B cell (primary cell): ENCODE results near the gene SERINC5.

Experiments used
- EZH2 ChIP-seq: IDR thresholded peaks from 2 replicates; pipeline ENCODE4 v1.6.1; 2012; ENCODE audit warnings: borderline replicate concordance, low read depth, mild to moderate bottlenecking, moderate library complexity, low read length; ENCODE audit not compliant: insufficient read depth, poor library complexity, severe bottlenecking
- TF ChIP-seq, protein P1 (sequence below): fragments of 200-600 bp; IDR thresholded peaks from one replicate; pipeline ENCODE4 v1.8.0; 2022; ENCODE audit warnings: antibody characterized with exemption, mild to moderate bottlenecking

- TF ChIP-seq, protein P1, sequence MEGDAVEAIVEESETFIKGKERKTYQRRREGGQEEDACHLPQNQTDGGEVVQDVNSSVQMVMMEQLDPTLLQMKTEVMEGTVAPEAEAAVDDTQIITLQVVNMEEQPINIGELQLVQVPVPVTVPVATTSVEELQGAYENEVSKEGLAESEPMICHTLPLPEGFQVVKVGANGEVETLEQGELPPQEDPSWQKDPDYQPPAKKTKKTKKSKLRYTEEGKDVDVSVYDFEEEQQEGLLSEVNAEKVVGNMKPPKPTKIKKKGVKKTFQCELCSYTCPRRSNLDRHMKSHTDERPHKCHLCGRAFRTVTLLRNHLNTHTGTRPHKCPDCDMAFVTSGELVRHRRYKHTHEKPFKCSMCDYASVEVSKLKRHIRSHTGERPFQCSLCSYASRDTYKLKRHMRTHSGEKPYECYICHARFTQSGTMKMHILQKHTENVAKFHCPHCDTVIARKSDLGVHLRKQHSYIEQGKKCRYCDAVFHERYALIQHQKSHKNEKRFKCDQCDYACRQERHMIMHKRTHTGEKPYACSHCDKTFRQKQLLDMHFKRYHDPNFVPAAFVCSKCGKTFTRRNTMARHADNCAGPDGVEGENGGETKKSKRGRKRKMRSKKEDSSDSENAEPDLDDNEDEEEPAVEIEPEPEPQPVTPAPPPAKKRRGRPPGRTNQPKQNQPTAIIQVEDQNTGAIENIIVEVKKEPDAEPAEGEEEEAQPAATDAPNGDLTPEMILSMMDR = no peak
- TF ChIP-seq EZH2 = no peak
These were observed 44.3 kb upstream of the SERINC5 start for GRCh38 chr5:80300125-80300524.
